CD4-positive, alpha-beta memory T cell (primary cell): Measurements from ENCODE around the gene DNAJB14. TPM values are rescaled to one million over a fixed set of nuclear protein-coding genes. Genes with fewer than 3 reads are reported as not detected.
"Not testable (repeated sequence)": the region's sequence is repeated elsewhere in the genome, so short reads cannot be mapped to it uniquely, and the experiment has no call there.

ENCODE experiments used
- CTCF ChIA-PET: fragments of 350-600 bp; sonication (Branson Sonifier 250); formaldehyde crosslinking; loops from one replicate; lab custom pipeline; 2021; ENCODE audit warnings: inconsistent platforms; ENCODE audit not compliant: partially characterized antibody; lab: Charles Lee
- POLR2A ChIA-PET: fragments of 350-600 bp; sonication (Branson Sonifier 250); formaldehyde crosslinking; loops from one replicate; lab custom pipeline; 2021; ENCODE audit not compliant: partially characterized antibody; lab: Charles Lee
- DNase-seq, 5 donors: peaks; one replicate each; pipeline versions ENCODE4 v3.0.0 to v3.0.0-alpha.2; 2020 to 2022; ENCODE audit warnings: mixed read lengths in 1 of 5
- H3K27ac ChIP-seq: one replicate; pipeline ENCODE4 v1.7.0; 2013; ENCODE audit warnings: low read depth, low read length
- H3K27me3 ChIP-seq: 2 replicates; pipeline ENCODE4 v1.7.0; 2013; ENCODE audit warnings: mild to moderate bottlenecking, low read length, moderate library complexity; ENCODE audit not compliant: insufficient read depth
- H3K36me3 ChIP-seq: 2 replicates; pipeline ENCODE4 v1.7.0; 2013; ENCODE audit warnings: mild to moderate bottlenecking, low read length, moderate library complexity; ENCODE audit not compliant: insufficient read depth
- H3K4me1 ChIP-seq: 2 replicates; pipeline ENCODE4 v1.7.0; 2013; ENCODE audit warnings: mild to moderate bottlenecking, low read length, moderate library complexity; ENCODE audit not compliant: insufficient read depth
- H3K4me3 ChIP-seq, 2 donors: one replicate each; pipeline ENCODE4 v1.7.0; 2013; ENCODE audit warnings: low read length in 2 of 2, mild to moderate bottlenecking in 1 of 2
- H3K9me3 ChIP-seq, 2 donors: one replicate each; pipeline ENCODE4 v1.7.0; 2013; ENCODE audit warnings: low read length in 2 of 2, control low read depth in 1 of 2; ENCODE audit not compliant: control insufficient read depth in 1 of 2
- H3K27ac Mint-ChIP-seq, 7 donors: one replicate each; pipeline ENCODE4 v1.8.0; 2020 to 2021; ENCODE audit warnings: mixed read lengths in 7 of 7, mild to moderate bottlenecking in 6 of 7, inconsistent platforms in 3 of 7, moderate library complexity in 3 of 7
- H3K27me3 Mint-ChIP-seq, 2 donors: one replicate each; pipeline ENCODE4 v1.8.0; 2020 to 2021; ENCODE audit warnings: mixed read lengths in 2 of 2
- H3K36me3 Mint-ChIP-seq, 2 donors: one replicate each; pipeline ENCODE4 v1.8.0; 2020 to 2021; ENCODE audit warnings: mixed read lengths in 2 of 2, inconsistent platforms in 1 of 2, mild to moderate bottlenecking in 1 of 2
- H3K4me1 Mint-ChIP-seq, 4 donors: one replicate each; pipeline ENCODE4 v1.8.0; 2020 to 2021; ENCODE audit warnings: mixed read lengths in 4 of 4, mild to moderate bottlenecking in 1 of 4
- H3K4me3 Mint-ChIP-seq, 8 donors: one replicate each; pipeline ENCODE4 v1.8.0; 2020 to 2021; ENCODE audit warnings: mixed read lengths in 8 of 8, mild to moderate bottlenecking in 7 of 8, moderate library complexity in 6 of 8, inconsistent platforms in 3 of 8
- H3K9me3 Mint-ChIP-seq, 8 donors: one replicate each; pipeline ENCODE4 v1.8.0; 2020 to 2021; ENCODE audit warnings: mixed read lengths in 8 of 8, mild to moderate bottlenecking in 5 of 8, inconsistent platforms in 3 of 8, moderate library complexity in 1 of 8
- intact Hi-C: fragments of 100-400 bp; cut with micrococcal nuclease; formaldehyde crosslinking; loops from one replicate; pipeline ENCODE4 v1.15.1; 2023
- polyA plus RNA-seq, 2 donors: library from polyadenylated mRNA; unstranded; fragments of 300-500 nt; fragmentation: Illumina TruSeq; gene quantifications; one replicate each; pipeline ENCODE4 v1.2.3, GENCODE V29; 2021
- total RNA-seq, 2 experiments: library from RNA; stranded (reverse); gene quantifications; one replicate each; pipeline ENCODE4 v1.2.3, GENCODE V29; 2021

The DNAJB14 gene
- total and polyA plus RNA-seq, 4 experiments from 2014 or later, result 44.9 to 76.7 (median 70.4) TPM

- H3K36me3 Mint-ChIP-seq, result peaks cover 0 to 13% of the 10 kb centered on the region in 2 donors
- DNase-seq, result no peak
- intact Hi-C loops, result no loop called here
- no peaks in the 10 kb centered on the region for H3K36me3 ChIP-seq
- no peaks in the 10 kb centered on the region for H3K27me3 ChIP-seq
- ChIA-PET CTCF (interaction anchor here (1.7 to 2.6 kb wide), 2 partner anchors 10 to 13 kb away, joined by 5 to 10 read pairs; partner anchors contain the start of gene H2AZ1), POLR2A (no interaction called here)
- peaks cover 4 to 11% (median 11%) of the 10 kb centered on the region in 4 donors for H3K4me1 Mint-ChIP-seq
- no peak overlapping the region for H3K4me3 Mint-ChIP-seq
- peaks cover 8% of the 10 kb centered on the region for H3K4me1 ChIP-seq
- no peaks in the 10 kb centered on the region for H3K27me3 Mint-ChIP-seq
- H3K27ac ChIP-seq, result no peak overlapping the region
- H3K9me3 Mint-ChIP-seq, result peaks cover 0 to 10% (median 1%) of the 10 kb centered on the region in 8 donors
- H3K27ac Mint-ChIP-seq, result no peak overlapping the region
- no peak overlapping the region for H3K4me3 ChIP-seq
- H3K9me3 ChIP-seq, result no peaks in the 10 kb centered on the region
These were observed 14.2 kb upstream of the DNAJB14 start for GRCh38 chr4:99960648-99961047.

GRCh38 chr4:99958207-99958606 is 11.8 kb upstream of the DNAJB14 start:
- H3K27me3 ChIP-seq, H3K27me3 Mint-ChIP-seq, H3K36me3 ChIP-seq, DNase-seq, H3K4me1 Mint-ChIP-seq, H3K27ac Mint-ChIP-seq, H3K27ac ChIP-seq, H3K9me3 Mint-ChIP-seq, CTCF ChIA-PET, H3K4me1 ChIP-seq, H3K9me3 ChIP-seq, intact Hi-C loops, H3K4me3 ChIP-seq, H3K4me3 Mint-ChIP-seq: not testable (repeated sequence)
- H3K36me3 Mint-ChIP-seq, result peaks cover 0 to 13% of the 10 kb centered on the region in 2 donors
- POLR2A ChIA-PET, result interaction anchor here (1.0 kb wide), 1 partner anchor 10 kb away, joined by 3 read pairs; no protein-coding TSS in a partner anchor

DNA sequence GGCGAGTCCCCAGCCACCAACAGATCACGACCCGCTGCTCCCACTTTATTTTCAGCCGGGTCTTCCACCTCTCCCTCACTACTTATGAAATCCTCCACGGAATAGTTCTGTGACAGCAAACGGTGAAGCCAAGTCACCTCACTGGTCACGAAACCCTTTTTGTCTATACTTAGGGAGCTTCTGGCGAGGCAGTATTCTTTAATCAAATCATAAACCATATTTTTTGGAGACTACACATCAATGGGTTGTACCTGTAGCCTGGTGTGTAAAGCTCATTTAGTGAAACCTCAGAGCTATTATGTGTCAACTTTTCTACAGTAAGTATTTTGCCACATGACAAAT is 4.5 kb upstream of the DNAJB14 start:
- H3K9me3 ChIP-seq, result no peaks in the 10 kb centered on the region
- no peak overlapping the region for H3K4me3 Mint-ChIP-seq
- peak overlapping the region; percentile 86 for H3K27ac ChIP-seq
- H3K4me1 Mint-ChIP-seq, result peaks cover 11 to 19% (median 18%) of the 10 kb centered on the region in 4 donors
- DNase-seq, result no peak
- H3K4me1 ChIP-seq, result peaks cover 37% of the 10 kb centered on the region
- CTCF ChIA-PET, result interaction anchor here (0.5 to 2.4 kb wide), 15 partner anchors 10 to 1802 kb away, joined by 3 to 12 read pairs (median 4); partner anchors contain the start of genes DAPP1, LAMTOR3 and TRMT10A
- H3K27me3 ChIP-seq, result no peaks in the 10 kb centered on the region
- intact Hi-C loops, result loop anchor here (1.0 to 5.0 kb wide), 4 partner anchors 142 to 1396 kb away; partner anchors contain the start of genes EIF4E, METAP1 and PPP3CA
- H3K4me3 ChIP-seq, result peak overlapping the region; percentile 20 to 98
- H3K36me3 ChIP-seq, result peaks cover 8% of the 10 kb centered on the region
- H3K36me3 Mint-ChIP-seq, result peaks cover 3 to 7% of the 10 kb centered on the region in 2 donors
- H3K9me3 Mint-ChIP-seq, result peaks cover 0 to 2% (median 0%) of the 10 kb centered on the region in 8 donors
- H3K27me3 Mint-ChIP-seq, result no peaks in the 10 kb centered on the region
- H3K27ac Mint-ChIP-seq, result no peak overlapping the region
- POLR2A ChIA-PET, result interaction anchor here (1.0 to 2.9 kb wide), 12 partner anchors 9 to 1690 kb away, joined by 3 to 25 read pairs (median 6); partner anchors contain the start of genes DAPP1, LAMTOR3, RAP1GDS1 and TRMT10A

DNA sequence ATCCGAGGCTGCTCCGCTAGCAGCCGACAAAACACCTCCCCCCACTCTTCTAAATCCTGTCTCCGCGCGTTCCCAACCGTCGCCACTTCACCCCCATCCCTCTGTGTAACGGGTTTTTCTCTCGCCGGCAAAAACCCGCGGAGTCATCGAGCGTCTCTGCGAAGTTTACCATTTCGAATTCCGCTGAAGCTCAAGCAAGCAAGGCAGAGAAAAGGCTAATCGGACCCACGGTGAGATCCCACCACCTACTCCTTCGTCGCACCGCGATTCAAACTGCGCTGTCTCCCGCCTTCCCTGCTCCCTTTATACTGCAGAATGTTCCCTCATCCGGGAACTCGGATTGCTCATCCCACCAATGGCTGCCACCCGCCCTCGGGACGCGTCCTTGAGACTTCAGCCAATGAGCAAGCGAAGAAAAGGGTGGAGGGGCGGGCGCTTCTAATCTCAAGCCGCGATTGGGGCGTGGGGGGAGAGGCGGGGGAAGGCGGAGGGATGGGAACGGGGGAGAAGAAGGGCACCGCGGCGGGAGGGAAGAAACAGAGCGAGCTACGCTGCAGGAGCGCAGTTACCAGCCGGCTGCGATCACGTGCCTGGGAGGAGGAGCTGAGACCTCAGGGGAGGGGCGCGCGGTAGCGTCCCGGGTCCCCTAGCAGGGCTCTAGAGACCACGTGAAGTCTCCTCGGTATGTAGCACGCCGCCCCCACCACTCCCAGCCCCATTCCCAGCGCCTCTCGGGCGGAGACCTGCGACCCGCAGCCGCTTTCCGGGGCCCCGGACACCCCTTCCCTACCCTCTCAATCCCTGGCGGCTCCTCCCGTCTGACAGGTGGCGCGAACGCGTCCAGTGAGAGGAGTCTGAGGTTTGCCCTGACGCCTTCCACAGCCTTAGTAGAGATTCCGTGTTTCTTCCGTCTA is 3.8 kb upstream of the DNAJB14 start, which contains the start of gene H2AZ1:
H2AZ1 (minus strand) TSS at position 277 of the 914 bp plus-strand sequence; CDS start at position 172, 105 bp downstream.
- Histone ChIP-seq H3K36me3 (peaks cover 8% of the 10 kb centered on the region), H3K27me3 (no peaks in the 10 kb centered on the region), H3K4me1 (peaks cover 43% of the 10 kb centered on the region), H3K4me3 (peak within 1 kb of the TSS; percentile 90 to 98), H3K9me3 (no peaks in the 10 kb centered on the region), H3K27ac (peak within 1 kb of the TSS; percentile 86)
- POLR2A ChIA-PET, result interaction anchor here (0.6 to 2.9 kb wide), 17 partner anchors 9 to 1689 kb away, joined by 3 to 25 read pairs (median 4); partner anchors contain the start of genes DAPP1, LAMTOR3, METAP1 and PPP3CA
- Mint-ChIP-seq H3K36me3 (peaks cover 3 to 11% of the 10 kb centered on the region in 2 donors), H3K9me3 (no peaks in the 10 kb centered on the region), H3K27ac (no peak within 1 kb of the TSS), H3K4me3 (no peak within 1 kb of the TSS), H3K27me3 (no peaks in the 10 kb centered on the region), H3K4me1 (peaks cover 17 to 26% (median 24%) of the 10 kb centered on the region in 4 donors)
- CTCF ChIA-PET, result interaction anchor here (1.0 to 2.4 kb wide), 12 partner anchors 9 to 1801 kb away, joined by 3 to 12 read pairs (median 4); partner anchors contain the start of genes DAPP1, LAMTOR3 and TRMT10A
- DNase-seq, result peak; percentile 94 to 99 (median 96)
- intact Hi-C loops, result loop anchor here (1.0 to 5.0 kb wide), 11 partner anchors 19 to 1808 kb away; partner anchors contain the start of genes ADH5, DAPP1, EIF4E and LAMTOR3

DNA sequence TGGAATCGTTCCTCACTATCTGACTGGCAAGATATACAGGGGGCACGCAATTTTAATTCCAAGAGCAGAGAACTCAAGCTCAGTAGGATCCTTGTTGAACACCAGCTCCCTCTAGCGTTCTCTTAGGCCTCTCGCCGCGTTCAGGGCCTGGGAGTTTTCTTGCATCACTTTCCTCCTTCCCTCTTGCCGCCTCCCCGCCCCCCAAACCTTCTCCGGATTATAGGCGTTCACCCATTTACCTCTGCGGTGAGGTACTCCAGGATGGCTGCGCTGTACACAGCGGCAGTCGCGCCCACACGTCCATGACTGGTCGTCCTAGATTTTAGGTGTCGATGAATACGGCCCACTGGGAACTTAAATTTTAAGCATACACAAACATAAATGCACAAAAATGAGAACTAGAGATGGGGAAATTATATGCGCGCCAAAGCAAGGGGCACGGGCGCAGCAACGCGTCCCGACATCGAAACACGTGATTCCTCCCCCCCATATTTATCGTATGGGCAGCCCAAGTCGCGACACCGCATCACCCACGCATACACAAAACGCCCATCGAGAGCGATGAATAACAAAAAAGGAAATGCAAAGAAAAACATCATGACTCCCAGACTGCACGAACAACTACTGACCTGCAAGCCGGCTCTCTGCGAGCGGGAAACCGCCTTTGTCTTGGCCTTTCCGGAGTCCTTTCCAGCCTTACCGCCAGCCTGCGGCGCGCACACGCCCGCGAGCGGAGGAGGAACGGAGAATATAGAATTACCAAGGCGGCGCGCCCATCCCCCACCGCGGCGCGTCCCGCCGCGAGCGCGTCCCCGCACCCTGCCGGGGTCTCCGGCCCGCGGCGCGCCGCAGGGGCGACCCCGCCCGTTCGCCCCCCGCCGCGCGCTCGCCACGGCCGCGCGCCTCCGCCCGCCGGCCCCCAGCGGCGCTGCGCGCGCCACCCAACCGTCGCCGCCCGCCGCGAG is 2.9 kb upstream of the DNAJB14 start:
- H3K27me3 ChIP-seq, result no peaks in the 10 kb centered on the region
- ChIA-PET CTCF (interaction anchor here (0.6 to 3.8 kb wide), 25 partner anchors 8 to 952 kb away, joined by 3 to 50 read pairs (median 5); partner anchors contain the start of genes DAPP1, LAMTOR3 and TRMT10A), POLR2A (interaction anchor here (0.6 to 3.9 kb wide), 30 partner anchors 8 to 1688 kb away, joined by 3 to 118 read pairs (median 6); partner anchors contain the start of genes ADH5, DAPP1, LAMTOR3 and METAP1)
- H3K36me3 ChIP-seq, result peaks cover 8% of the 10 kb centered on the region
- Mint-ChIP-seq H3K9me3 (no peaks in the 10 kb centered on the region), H3K27me3 (no peaks in the 10 kb centered on the region), H3K36me3 (peaks cover 8 to 14% of the 10 kb centered on the region in 2 donors), H3K27ac (no peak overlapping the region), H3K4me1 (peaks cover 24 to 33% (median 32%) of the 10 kb centered on the region in 4 donors), H3K4me3 (no peak overlapping the region)
- peak overlapping the region; percentile 90 to 98 for H3K4me3 ChIP-seq
- H3K9me3 ChIP-seq, result no peaks in the 10 kb centered on the region
- DNase-seq, result peak; percentile 87 to 94 (median 88)
- peaks cover 53% of the 10 kb centered on the region for H3K4me1 ChIP-seq
- intact Hi-C loops, result loop anchor here (1.0 to 5.0 kb wide), 7 partner anchors 19 to 1807 kb away; partner anchors contain the start of genes ADH5, DAPP1, LAMTOR3 and STPG2
- peak overlapping the region; percentile 86 for H3K27ac ChIP-seq

- Mint-ChIP-seq H3K27me3 (no peaks in the 10 kb centered on the region), H3K4me3 (peak overlapping the region in 7 of 8 donors; percentile 91 to 100 (median 95)), H3K27ac (peak overlapping the region in 6 of 7 donors; percentile 96 to 99 (median 99)), H3K9me3 (no peaks in the 10 kb centered on the region), H3K36me3 (peaks cover 20 to 24% of the 10 kb centered on the region in 2 donors), H3K4me1 (peaks cover 40 to 50% (median 48%) of the 10 kb centered on the region in 4 donors)
- Histone ChIP-seq H3K27ac (peak overlapping the region; percentile 86), H3K36me3 (peaks cover 8% of the 10 kb centered on the region), H3K4me1 (peaks cover 70% of the 10 kb centered on the region), H3K9me3 (no peaks in the 10 kb centered on the region), H3K4me3 (peak overlapping the region; percentile 72 to 78), H3K27me3 (no peaks in the 10 kb centered on the region)
- CTCF ChIA-PET, result interaction anchor here (0.6 to 3.8 kb wide), 18 partner anchors 14 to 1019 kb away, joined by 3 to 50 read pairs (median 6); partner anchors contain the start of genes DAPP1, EIF4E, LAMTOR3 and TRMT10A
- POLR2A ChIA-PET, result interaction anchor here (0.6 to 3.9 kb wide), 20 partner anchors 11 to 1686 kb away, joined by 3 to 118 read pairs (median 13); partner anchors contain the start of genes ADH5, DAPP1, LAMTOR3 and RAP1GDS1
- intact Hi-C loops, result loop anchor here (2.0 to 5.0 kb wide), 3 partner anchors 17 to 1805 kb away; partner anchors contain the start of genes RAP1GDS1 and STPG2
- no peak for DNase-seq
These were observed 1.2 kb upstream of the DNAJB14 start for GRCh38 chr4:99947608-99948007.
